Epithelial cell of esophagus (primary cell): ENCODE measurements around the gene RPAP3.
A peak's percentile ranks its signal among the peaks of the same experiment; 100 is the strongest.

Experiments used
- DNase-seq: peaks from one replicate; pipeline ENCODE4 v3.0.0; 2010; ENCODE audit warnings: low read depth
- H3K4me3 ChIP-seq: 2 replicates; pipeline ENCODE4 v1.5.1; 2011; ENCODE audit warnings: mild to moderate bottlenecking, low read length, control low read depth
- TF ChIP-seq, protein P1 (sequence below): IDR thresholded peaks from 2 replicates; pipeline ENCODE4 v1.5.1; 2011; ENCODE audit warnings: low read depth, mild to moderate bottlenecking, low read length, control low read depth, inconsistent platforms; ENCODE audit not compliant: insufficient read depth; ENCODE audit errors: missing control alignments

RPAP3 gene

DNA sequence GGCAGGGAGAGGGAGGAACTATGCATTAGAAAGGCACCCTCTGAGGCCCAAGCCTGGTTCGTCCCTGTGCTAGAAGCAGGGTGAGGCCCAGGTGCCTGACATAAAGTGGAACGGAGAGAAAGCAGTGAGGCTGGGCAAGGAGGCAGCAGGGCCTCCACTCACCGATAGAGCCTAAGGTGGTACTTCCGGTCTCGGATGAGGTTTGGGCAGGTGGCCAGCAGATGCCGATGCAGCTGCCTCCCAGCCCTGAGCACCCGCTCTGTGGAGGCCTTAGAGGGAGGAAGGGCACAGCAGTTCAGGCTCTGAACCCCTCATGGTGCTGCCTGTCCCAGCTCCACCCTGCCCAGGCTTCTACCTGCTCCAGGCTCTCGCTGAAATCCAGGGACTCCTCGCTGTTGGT lies 45.7 kb upstream of the RPAP3 start:
- TF ChIP-seq, protein P1, sequence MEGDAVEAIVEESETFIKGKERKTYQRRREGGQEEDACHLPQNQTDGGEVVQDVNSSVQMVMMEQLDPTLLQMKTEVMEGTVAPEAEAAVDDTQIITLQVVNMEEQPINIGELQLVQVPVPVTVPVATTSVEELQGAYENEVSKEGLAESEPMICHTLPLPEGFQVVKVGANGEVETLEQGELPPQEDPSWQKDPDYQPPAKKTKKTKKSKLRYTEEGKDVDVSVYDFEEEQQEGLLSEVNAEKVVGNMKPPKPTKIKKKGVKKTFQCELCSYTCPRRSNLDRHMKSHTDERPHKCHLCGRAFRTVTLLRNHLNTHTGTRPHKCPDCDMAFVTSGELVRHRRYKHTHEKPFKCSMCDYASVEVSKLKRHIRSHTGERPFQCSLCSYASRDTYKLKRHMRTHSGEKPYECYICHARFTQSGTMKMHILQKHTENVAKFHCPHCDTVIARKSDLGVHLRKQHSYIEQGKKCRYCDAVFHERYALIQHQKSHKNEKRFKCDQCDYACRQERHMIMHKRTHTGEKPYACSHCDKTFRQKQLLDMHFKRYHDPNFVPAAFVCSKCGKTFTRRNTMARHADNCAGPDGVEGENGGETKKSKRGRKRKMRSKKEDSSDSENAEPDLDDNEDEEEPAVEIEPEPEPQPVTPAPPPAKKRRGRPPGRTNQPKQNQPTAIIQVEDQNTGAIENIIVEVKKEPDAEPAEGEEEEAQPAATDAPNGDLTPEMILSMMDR: no peak
- no peak overlapping the region for H3K4me3 ChIP-seq
- no peak for DNase-seq

DNA sequence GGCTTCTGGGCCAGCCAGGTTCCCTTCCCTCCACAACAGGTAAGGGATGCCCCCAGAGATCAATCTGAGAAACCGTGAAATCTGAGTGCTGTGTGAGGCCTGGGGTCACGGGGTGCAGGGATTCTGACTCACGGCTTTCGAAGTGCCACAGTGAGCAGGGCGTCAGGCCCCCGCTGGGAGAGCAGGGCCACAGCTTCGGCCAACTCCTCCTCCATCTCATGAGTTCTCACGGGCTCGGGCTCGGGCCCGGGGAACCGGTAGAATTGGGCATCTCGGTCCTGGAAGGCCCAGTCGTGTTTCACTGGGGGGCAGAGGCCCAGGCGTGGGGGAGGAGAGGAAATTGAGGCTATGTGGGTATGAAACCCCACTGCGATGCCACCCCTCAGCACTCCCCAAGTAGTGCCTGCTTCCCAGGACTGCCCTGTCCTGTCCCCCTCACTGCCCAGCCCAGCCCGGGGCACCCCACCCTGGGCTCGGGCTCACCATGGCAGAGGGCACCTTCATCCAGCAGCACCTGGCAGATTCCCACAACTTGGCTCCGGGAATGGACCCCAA lies 45.2 kb upstream of the RPAP3 start:
- no peak overlapping the region for H3K4me3 ChIP-seq
- TF ChIP-seq, protein P1: no peak
- DNase-seq: no peak

DNA sequence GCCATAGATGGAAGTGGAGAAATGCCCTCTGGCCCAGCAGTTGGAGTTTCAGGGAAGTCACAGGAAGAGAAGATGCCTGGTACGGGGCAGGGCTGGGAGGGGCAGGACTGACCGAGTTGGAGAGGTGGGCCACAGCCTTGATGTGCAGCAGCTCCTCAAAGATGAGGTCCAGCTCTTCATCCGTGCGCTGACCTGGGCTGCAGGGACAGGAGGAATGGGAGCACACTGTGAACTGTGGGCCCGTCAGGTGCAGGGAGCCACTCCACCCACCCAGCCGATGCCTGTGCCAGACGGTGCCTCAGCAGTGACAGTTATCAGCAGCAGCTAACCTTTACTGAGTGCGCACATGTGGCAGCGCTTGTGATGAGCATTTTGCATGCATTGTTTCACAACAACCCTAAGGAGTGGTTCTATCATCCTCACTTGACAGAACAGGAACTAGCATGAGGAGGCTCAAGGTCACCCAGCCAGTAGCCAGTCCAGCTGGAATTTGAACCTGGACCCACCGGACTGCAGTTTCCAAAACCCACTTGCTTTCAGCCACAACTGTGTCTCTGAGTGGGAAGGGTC lies 44.5 kb upstream of the RPAP3 start:
- no peak for DNase-seq
- no peak overlapping the region for H3K4me3 ChIP-seq
- TF ChIP-seq, protein P1: no peak

DNA sequence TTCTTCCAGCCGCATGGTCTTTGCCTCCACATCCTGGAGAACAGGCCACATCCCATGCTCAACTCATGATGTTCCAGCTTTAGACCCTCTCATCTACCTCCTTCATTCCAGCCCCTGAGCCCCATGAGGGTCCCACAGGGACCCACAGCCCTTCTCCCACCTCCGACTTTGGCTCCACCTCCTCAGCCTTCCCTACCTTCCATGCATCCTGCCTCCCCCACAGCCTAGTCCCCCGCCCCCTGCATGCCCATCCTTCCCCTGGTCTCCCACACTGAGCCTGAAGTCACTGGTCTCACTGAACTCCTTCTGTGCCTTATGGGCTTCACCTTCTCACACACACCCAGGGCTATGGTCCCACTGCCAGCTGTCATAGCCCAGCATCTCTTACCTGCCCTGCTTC lies 43.1 kb upstream of the RPAP3 start:
- TF ChIP-seq, protein P1: no peak
- DNase-seq: no peak
- H3K4me3 ChIP-seq: no peak overlapping the region

DNA sequence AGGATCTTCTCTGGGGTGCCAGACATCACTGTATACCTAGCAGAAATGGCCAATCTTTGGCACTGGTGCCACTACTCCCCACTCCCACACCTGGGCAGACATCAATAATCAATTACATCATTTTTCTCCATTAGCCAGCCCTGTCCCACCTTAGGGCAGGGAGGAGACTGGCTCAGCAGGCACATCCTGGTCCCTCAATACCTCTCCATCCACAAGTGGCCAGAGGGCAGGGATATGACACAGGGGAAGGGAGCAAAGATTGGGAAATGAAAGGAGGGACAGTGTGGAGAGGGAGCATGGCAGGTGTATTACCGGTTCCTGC lies 42.6 kb upstream of the RPAP3 start:
- TF ChIP-seq, protein P1: no peak
- no peak for DNase-seq
- H3K4me3 ChIP-seq: no peak overlapping the region

DNA sequence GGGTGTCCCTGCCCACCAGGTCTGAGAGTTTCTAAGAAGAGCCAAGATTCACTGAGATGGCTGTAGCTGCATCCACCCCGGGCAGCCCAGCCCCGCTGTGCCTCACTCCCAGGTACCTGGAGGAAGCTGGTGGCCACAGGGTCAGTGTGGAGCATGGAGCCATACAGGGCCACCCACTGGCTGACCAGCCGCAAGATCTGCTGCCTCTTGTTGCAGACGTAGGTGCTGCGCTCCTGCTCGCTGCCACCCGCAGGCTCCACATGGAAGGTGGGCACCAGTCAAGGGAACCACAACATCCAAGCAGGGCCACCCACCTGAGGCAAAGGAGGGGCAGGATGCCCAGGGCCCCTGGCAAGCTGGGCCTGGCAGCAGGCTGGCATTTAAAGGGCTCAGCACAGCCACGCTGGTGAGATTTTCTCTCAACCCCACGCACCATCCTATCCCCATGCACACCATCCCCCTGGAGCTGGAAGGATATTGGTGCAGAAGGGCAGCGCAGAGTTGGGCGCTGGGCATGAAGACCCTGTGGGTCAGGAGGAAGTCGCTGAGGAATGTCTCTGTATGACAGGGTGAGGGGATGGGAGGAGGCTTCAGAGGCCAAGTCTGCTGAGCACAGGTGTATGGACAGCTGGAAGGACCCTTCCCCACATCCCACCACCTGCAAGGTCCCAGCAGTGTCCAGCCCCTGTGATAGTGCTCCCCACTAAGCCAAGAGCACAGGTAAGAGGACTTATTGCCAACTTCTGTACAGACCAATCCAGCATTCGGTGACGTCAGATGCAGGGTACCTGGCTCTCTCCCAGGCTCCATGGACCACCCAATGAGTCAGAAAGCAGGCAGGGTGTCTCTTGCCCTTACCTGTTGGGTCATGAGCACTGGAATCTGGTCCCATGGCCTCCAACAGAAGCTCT lies 42.0 kb upstream of the RPAP3 start:
- no peak overlapping the region for H3K4me3 ChIP-seq
- TF ChIP-seq, protein P1: no peak
- peak; percentile 48 for DNase-seq
